IPS-18c (cell line): ENCODE data around the gene POLD1.
A peak's percentile ranks its signal among the peaks of the same experiment; 100 is the strongest.
"Not testable (repeated sequence)": the region's sequence is repeated elsewhere in the genome, so short reads cannot be mapped to it uniquely, and the experiment has no call there.

Experiments used
- H3K4me3 ChIP-seq: 2 replicates; pipeline ENCODE4 v1.7.0; 2013; ENCODE audit warnings: low read depth, mild to moderate bottlenecking, low read length, moderate library complexity; ENCODE audit not compliant: insufficient read depth
- H3K9me3 ChIP-seq: one replicate; pipeline ENCODE4 v1.6.1; 2013; ENCODE audit warnings: mild to moderate bottlenecking, low read length, moderate library complexity; ENCODE audit not compliant: control insufficient read depth, insufficient read depth

POLD1 gene

GRCh38 chr19:50381881-50382729, 2.0 kb upstream of the POLD1 start:
- no peaks in the 10 kb centered on the region for H3K9me3 ChIP-seq
- no peak overlapping the region for H3K4me3 ChIP-seq

DNA sequence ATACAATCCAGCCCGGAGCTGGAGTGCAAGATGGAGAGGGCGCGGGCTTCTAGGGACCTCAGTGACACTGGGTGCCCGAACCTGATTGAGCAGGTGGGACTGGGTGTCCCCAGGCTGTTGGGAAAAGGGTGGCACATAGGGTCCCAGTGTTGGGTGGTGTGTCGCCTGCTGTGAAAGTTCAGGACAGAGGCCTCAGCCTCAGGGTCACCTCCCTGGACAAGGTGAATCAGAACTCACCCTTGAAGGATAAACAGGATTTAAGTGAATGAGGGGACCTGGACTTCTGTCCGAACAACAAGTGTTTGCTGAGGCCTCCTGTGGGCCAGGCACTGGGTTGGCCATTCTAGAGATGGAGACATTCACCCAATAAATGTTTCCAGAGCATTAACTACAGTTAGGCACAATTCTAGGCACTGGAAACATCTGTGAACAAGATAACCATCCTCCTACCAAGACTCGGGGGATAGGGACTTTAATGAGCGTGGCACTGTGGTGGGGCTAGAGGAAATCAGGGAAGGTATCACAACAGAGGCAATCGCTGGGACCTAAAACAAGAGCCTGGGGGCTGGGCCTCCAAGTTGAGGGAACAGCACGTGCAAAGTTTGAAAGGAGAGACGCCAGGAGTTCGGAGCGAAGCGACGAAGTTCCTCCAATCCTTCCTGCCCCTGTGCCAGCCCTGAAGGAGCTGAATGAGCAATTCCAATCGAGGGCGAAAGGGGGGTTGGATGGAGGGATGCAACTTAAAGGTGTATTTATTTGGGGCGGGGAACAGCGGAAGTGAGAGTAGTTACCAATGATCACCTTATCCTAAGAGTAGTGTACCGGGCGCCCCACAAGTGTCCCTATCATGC, 921 bp upstream of the POLD1 start:
- peak overlapping the region; percentile 51; the same call in 1 of the 2 replicates for H3K4me3 ChIP-seq
- no peaks in the 10 kb centered on the region for H3K9me3 ChIP-seq

GRCh38 chr19:50384685-50385535, 763 bp downstream of the POLD1 start:
- Histone ChIP-seq H3K4me3 (peak overlapping the region; percentile 51), H3K9me3 (no peaks in the 10 kb centered on the region)

- Histone ChIP-seq H3K4me3 (no peak overlapping the region), H3K9me3 (peaks cover 5% of the 10 kb centered on the region)
Observed at GRCh38 chr19:50387176-50387867, 3.2 kb downstream of the POLD1 start.

DNA sequence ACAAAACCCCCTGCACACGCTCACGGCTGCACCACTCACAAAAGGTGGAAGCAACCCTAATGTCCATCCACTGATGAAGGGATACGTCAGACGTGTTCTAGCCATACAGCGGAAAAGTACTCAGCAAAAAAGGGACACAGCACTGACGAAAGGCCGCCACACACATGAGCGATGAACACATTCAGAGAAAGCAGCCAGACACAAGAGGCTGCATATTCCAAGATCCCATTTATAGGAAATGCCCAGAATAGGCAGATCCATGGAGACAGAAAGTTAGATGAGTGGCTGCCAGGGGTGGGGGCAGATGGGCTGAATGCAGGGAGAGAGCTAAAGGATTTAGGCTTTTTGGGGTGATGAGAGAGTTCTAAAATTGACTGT, 3.7 kb downstream of the POLD1 start:
- Histone ChIP-seq H3K9me3 (peaks cover 5% of the 10 kb centered on the region), H3K4me3 (no peak overlapping the region)

DNA sequence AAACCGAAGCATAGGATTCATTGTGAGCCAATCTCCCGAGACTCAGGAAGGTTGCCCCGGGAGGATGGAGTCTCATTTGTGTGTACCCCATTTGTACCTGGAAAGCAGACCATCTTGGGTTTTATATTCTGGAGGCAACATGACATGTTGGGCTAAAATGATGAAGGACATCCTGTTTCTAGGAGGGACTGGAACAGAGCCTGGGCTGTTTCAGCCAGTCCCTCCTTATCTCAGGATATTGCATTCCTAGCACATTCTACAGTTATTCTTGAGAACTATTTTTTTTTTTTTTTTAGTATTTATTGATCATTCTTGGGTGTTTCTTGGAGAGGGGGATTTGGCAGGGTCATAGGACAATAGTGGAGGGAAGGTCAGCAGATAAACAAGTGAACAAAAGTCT, 6.1 kb downstream of the POLD1 start:
- not testable (repeated sequence) for H3K9me3 ChIP-seq

DNA sequence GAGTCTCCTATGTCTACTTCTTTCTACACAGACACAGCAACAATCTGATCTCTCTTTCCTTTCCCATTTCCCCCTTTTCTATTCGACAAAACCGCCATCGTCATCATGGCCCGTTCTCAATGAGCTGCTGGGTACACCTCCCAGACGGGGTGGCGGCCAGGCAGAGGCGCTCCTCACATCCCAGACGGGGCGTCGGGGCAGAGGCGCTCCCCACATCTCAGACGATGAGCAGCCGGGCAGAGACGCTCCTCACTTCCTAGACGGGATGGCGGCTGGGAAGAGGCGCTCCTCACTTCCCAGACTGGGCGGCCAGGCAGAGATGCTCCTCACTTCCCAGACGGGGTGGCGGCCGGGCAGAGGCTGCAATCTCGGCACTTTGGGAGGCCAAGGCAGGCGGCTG, 6.8 kb downstream of the POLD1 start:
- H3K4me3 ChIP-seq, H3K9me3 ChIP-seq: not testable (repeated sequence)

More for the DNA sequence above, 6.1 kb downstream of the POLD1 start:
- not testable (repeated sequence) for H3K4me3 ChIP-seq

GRCh38 chr19:50392759-50393158, 8.6 kb downstream of the POLD1 start:
- H3K9me3 ChIP-seq, result peaks cover 5% of the 10 kb centered on the region

DNA sequence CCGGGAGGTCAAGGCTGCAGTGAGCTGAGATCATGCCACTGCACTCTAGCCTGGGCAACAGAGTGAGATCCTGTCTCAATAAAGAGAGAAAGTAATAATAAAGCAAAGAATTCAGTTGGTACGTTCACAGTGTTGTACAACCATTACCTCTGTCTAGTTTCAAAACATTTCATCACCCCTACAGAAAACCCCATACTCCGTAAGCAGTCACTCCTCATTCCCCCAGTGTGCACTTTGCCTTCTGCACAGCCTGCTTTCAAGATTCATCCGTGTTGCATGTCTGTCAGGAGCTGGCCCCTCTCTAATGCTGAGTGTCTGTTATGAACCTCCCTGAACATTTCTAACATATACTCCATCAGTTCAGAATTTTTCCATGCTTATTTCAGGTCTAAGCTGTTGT, 9.4 kb downstream of the POLD1 start:
- no peak overlapping the region for H3K4me3 ChIP-seq

More at GRCh38 chr19:50392759-50393158, 8.6 kb downstream of the POLD1 start:
- no peak overlapping the region for H3K4me3 ChIP-seq

DNA sequence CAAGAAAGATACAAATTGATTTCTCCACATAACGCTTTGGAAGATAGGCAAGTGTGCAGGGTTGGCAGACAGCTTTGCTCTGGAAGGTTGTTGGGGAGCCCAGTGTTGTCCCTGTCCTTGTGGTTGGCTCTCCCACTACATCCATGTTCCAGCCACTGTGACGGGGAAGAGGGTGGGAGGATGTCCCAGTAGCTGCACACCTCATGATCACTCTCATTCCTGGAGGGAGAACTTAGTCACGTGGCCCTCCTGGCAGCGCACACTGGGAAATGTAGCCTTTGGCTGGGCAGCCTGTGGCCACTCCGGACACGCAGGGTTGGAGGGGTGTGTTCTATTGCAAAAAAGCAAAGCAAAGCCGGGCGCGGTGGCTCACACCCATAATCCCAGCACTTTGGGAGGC, 9.9 kb downstream of the POLD1 start:
- H3K4me3 ChIP-seq, result no peak overlapping the region
- peaks cover 5% of the 10 kb centered on the region for H3K9me3 ChIP-seq

More for the DNA sequence above, 9.4 kb downstream of the POLD1 start:
- H3K9me3 ChIP-seq, result peaks cover 5% of the 10 kb centered on the region

- Histone ChIP-seq H3K4me3 (no peak overlapping the region), H3K9me3 (no peaks in the 10 kb centered on the region)
Observed at GRCh38 chr19:50398675-50399367, 14.7 kb downstream of the POLD1 start.

DNA sequence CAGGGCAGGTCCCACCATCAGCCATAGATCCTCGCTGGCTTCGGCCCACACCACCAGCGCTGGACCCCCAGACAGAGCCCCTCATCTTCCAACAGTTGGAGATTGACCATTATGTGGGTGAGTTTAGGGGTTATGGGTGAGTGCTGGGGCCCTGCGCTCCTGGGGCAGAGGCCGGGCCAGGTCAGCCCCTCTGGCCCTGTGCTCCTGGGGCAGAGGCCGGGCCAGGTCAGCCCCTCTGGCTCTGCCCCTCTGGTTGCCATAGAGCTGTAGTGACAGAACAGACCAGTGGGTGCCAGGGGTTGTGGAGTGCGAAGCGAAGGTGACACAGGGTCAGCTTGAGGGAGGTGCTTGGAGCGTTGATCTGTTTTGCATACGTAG, 15.2 kb downstream of the POLD1 start:
- no peak overlapping the region for H3K4me3 ChIP-seq
- no peaks in the 10 kb centered on the region for H3K9me3 ChIP-seq

DNA sequence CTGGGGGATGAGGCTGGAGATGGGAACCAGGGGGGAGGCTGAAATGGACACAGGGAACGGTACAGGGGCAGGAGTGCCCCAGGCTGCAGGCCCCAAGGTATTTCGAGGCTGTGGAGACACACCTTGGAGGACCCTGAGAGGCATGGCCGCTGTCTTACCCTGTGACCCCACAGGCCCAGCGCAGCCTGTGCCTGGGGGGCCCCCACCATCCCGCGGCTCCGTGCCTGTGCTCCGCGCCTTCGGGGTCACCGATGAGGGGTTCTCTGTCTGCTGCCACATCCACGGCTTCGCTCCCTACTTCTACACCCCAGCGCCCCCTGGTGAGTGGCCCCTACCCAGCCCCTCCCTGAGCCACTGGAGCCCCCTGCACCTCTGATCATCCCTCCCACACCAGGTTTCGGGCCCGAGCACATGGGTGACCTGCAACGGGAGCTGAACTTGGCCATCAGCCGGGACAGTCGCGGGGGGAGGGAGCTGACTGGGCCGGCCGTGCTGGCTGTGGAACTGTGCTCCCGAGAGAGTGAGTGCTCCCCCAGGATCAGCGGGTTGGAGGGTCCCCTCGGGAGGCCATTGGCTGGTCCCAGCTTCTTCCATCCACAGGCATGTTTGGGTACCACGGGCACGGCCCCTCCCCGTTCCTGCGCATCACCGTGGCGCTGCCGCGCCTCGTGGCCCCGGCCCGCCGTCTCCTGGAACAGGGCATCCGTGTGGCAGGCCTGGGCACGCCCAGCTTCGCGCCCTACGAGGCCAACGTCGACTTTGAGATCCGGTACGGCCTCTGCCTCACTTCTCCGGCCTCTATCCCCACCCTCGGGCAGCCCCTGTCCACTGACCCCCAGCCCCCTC, 17.7 kb downstream of the POLD1 start:
- no peak overlapping the region for H3K4me3 ChIP-seq
- H3K9me3 ChIP-seq, result no peaks in the 10 kb centered on the region

- no peaks in the 10 kb centered on the region for H3K9me3 ChIP-seq
- H3K4me3 ChIP-seq, result no peak overlapping the region
Observed at GRCh38 chr19:50402544-50403301, 18.6 kb downstream of the POLD1 start.
